Right lobe of liver (tissue), 4 donors: ENCODE results near the gene TTC32.

Experiments used
- POLR2A ChIP-seq: fragments of 450-650 bp; IDR thresholded peaks from one replicate; pipeline ENCODE4 v1.6.1; 2017; ENCODE audit warnings: antibody characterized with exemption, mild to moderate bottlenecking
- TF ChIP-seq, protein P1 (sequence below), 4 donors: fragments of 200-600 bp in 3 of 4; fragments of 450-650 bp in 1 of 4; IDR thresholded peaks; one replicate each; pipeline versions ENCODE4 v1.5.1 to v1.8.0; 2016 to 2022; ENCODE audit warnings: antibody characterized with exemption in 4 of 4, mild to moderate bottlenecking in 2 of 4
- donor health status: DM: no; HTN: no; CAD: no.
- donor health status: DM: no; HTN: no; CAD: no.
- donor health status: DM: no; HTN: yes; CAD: no.

DNA sequence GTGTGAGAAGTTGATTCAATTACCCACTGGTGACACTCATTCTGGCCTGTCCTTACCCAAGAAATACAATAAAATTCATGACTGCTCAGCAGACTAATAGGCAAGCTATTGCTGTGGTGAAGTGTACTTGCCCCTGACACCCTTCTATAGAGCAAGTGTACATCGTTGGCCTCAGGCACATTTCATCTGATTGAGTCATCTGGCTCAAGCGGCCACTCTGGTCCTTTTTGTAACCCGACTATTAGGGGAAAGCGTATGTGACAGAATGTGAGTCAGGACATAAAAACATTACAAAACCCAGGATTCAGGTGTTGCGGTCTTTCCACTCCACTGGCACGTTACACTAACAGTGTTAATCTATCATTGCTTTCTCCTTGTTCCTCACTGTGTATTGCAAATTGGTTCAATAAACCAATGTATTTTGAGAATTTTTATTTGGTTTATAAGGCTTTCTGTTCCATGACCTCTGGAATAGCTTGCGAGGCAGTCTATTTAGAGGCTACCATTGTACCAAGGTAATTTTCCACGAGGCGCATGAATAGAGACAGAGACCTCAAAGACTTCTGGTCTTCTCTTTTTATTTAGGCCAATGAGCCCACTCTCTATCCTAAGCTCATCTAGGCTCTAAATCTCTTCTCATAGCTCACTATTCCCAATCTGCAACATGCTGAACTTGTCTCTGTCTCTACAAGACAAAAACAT lies 10.2 kb upstream of the TTC32 start:
- TF ChIP-seq, protein P1, sequence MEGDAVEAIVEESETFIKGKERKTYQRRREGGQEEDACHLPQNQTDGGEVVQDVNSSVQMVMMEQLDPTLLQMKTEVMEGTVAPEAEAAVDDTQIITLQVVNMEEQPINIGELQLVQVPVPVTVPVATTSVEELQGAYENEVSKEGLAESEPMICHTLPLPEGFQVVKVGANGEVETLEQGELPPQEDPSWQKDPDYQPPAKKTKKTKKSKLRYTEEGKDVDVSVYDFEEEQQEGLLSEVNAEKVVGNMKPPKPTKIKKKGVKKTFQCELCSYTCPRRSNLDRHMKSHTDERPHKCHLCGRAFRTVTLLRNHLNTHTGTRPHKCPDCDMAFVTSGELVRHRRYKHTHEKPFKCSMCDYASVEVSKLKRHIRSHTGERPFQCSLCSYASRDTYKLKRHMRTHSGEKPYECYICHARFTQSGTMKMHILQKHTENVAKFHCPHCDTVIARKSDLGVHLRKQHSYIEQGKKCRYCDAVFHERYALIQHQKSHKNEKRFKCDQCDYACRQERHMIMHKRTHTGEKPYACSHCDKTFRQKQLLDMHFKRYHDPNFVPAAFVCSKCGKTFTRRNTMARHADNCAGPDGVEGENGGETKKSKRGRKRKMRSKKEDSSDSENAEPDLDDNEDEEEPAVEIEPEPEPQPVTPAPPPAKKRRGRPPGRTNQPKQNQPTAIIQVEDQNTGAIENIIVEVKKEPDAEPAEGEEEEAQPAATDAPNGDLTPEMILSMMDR (IDR thresholded peaks at IDR 0.05), result no peak
- no peak for TF ChIP-seq POLR2A
